ENCODE measurements around the gene RCOR3.

DNA sequence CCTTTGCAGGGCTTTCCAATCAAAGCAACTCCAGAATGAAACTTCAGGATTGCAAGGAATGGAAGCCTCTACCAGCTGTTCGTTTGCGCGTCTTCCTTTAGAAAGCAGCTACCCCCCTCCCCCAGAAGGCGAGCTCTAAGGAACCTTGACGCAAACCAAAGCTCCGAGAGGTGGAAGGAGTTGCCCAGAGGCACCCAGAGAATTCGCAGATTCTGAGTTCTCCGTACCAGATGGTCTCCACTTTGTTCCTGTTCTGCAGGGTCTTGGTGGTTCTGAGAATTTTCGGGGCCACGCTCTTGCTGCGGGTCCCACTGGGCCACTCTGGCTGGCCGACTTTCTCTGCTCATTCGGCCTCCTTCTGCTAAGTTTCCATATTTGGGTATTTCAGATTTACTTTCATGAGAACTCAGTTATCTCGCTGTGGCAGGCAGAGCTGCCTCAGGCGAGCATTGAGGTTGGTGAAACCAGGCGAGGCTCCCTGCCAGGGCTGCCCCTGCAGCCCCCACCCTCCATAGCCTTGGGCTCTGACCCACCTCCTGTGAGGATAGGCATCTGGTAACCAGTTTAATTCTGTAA, 68.3 kb downstream of the RCOR3 start:
- TF ChIP-seq, protein P1, sequence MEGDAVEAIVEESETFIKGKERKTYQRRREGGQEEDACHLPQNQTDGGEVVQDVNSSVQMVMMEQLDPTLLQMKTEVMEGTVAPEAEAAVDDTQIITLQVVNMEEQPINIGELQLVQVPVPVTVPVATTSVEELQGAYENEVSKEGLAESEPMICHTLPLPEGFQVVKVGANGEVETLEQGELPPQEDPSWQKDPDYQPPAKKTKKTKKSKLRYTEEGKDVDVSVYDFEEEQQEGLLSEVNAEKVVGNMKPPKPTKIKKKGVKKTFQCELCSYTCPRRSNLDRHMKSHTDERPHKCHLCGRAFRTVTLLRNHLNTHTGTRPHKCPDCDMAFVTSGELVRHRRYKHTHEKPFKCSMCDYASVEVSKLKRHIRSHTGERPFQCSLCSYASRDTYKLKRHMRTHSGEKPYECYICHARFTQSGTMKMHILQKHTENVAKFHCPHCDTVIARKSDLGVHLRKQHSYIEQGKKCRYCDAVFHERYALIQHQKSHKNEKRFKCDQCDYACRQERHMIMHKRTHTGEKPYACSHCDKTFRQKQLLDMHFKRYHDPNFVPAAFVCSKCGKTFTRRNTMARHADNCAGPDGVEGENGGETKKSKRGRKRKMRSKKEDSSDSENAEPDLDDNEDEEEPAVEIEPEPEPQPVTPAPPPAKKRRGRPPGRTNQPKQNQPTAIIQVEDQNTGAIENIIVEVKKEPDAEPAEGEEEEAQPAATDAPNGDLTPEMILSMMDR (IDR thresholded peaks at IDR 0.05; ENCODE audit: insufficient read depth, low read length, poor library complexity, severe bottlenecking) = no peak
- TF ChIP-seq EZH2phosphoT487 (conservative IDR thresholded peaks at IDR 0.05; ENCODE audit: low read length) = no peak

Data from SU-DHL-6 (cell line).